MM.1S (cell line): ENCODE results near the gene NUP210L.

Experiments
- DNase-seq: peaks from one replicate; pipeline ENCODE4 v3.0.0-alpha.2; 2015
- H2AFZ ChIP-seq: fragments of 300-600 bp; sonication (generic); 2 replicates; pipeline ENCODE4 v1.6.0; 2016; ENCODE audit warnings: antibody characterized with exemption, low read length
- H3F3A ChIP-seq: fragments of 300-600 bp; sonication (generic); 2 replicates; pipeline ENCODE4 v1.6.1; 2016; ENCODE audit warnings: mild to moderate bottlenecking, antibody characterized with exemption, low read length, moderate library complexity, mixed read lengths; ENCODE audit not compliant: insufficient read depth
- H3K27ac ChIP-seq: fragments of 300-600 bp; sonication (generic); 2 replicates; pipeline ENCODE4 v1.5.1; 2016; ENCODE audit warnings: mild to moderate bottlenecking, low read length
- H3K27me3 ChIP-seq: fragments of 300-600 bp; sonication (generic); replicated peaks from 2 replicates; pipeline ENCODE4 v1.6.0; 2016; ENCODE audit warnings: low read length; ENCODE audit not compliant: insufficient read depth
- H3K36me3 ChIP-seq: fragments of 300-600 bp; sonication (generic); replicated peaks from 2 replicates; pipeline ENCODE4 v1.6.1; 2016; ENCODE audit warnings: mild to moderate bottlenecking, low read length, mixed read lengths; ENCODE audit not compliant: insufficient read depth
- H3K4me1 ChIP-seq: fragments of 300-600 bp; sonication (generic); 2 replicates; pipeline ENCODE4 v1.6.1; 2016; ENCODE audit warnings: low read length, mixed read lengths
- H3K4me2 ChIP-seq: fragments of 300-600 bp; sonication (generic); 2 replicates; pipeline ENCODE4 v1.6.0; 2016; ENCODE audit warnings: low read depth, low read length
- H3K4me3 ChIP-seq: fragments of 300-600 bp; sonication (generic); 2 replicates; pipeline ENCODE4 v1.5.1; 2016; ENCODE audit warnings: low read length, mixed read lengths
- H3K79me2 ChIP-seq: fragments of 300-600 bp; sonication (generic); 2 replicates; pipeline ENCODE4 v1.6.1; 2016; ENCODE audit warnings: mixed run types, low read length, mixed read lengths
- H3K9ac ChIP-seq: fragments of 300-600 bp; sonication (generic); 2 replicates; pipeline ENCODE4 v1.6.1; 2016; ENCODE audit warnings: low read length, mixed read lengths
- H3K9me2 ChIP-seq: fragments of 300-600 bp; sonication (generic); replicated peaks from 2 replicates; pipeline ENCODE4 v1.6.1; 2016; ENCODE audit warnings: mild to moderate bottlenecking, low read length, mixed read lengths; ENCODE audit not compliant: insufficient read depth
- H3K9me3 ChIP-seq: fragments of 300-600 bp; sonication (generic); replicated peaks from 2 replicates; pipeline ENCODE4 v1.6.1; 2016; ENCODE audit warnings: mild to moderate bottlenecking, low read length, mixed read lengths; ENCODE audit not compliant: insufficient read depth
- H4K20me1 ChIP-seq: fragments of 300-600 bp; sonication (generic); 2 replicates; pipeline ENCODE4 v1.6.1; 2016; ENCODE audit warnings: mild to moderate bottlenecking, low read length, moderate library complexity, mixed read lengths; ENCODE audit not compliant: insufficient read depth
- CTCF ChIP-seq: fragments of 300-600 bp; sonication (generic); IDR thresholded peaks from 2 replicates; pipeline ENCODE4 v1.5.1; 2016; ENCODE audit warnings: antibody characterized with exemption, low read length, mixed read lengths
- EZH2 ChIP-seq: fragments of 300-600 bp; sonication (generic); optimal IDR thresholded peaks from 2 replicates; pipeline ENCODE3; 2017; ENCODE audit warnings: low read depth, mild to moderate bottlenecking, antibody characterized with exemption, low read length, mixed read lengths
- EZH2phosphoT487 ChIP-seq: fragments of 300-600 bp; sonication (generic); IDR thresholded peaks from 2 replicates; pipeline ENCODE4 v1.6.1; 2018; ENCODE audit warnings: antibody characterized with exemption, low read length

The NUP210L gene

GRCh38 chr1:154154534-154155191, at the start of gene NUP210L:
NUP210L (minus strand) TSS chr1:154155073.
- no peak within 1 kb of the TSS for H2AFZ ChIP-seq
- peaks cover 19% of the 10 kb centered on the region for H3K79me2 ChIP-seq
- no peak within 1 kb of the TSS for H3K9ac ChIP-seq
- no peak for DNase-seq
- H3K4me3 ChIP-seq: no peak within 1 kb of the TSS
- no peak for TF ChIP-seq EZH2
- TF ChIP-seq EZH2phosphoT487: no peak
- TF ChIP-seq CTCF: no peak
- H3K4me1 ChIP-seq: peaks cover 16% of the 10 kb centered on the region
- no peak within 1 kb of the TSS for H3K27ac ChIP-seq
- H3K9me3 ChIP-seq: no peaks in the 10 kb centered on the region
- no peaks in the 10 kb centered on the region for H3K9me2 ChIP-seq
- H3K4me2 ChIP-seq: no peak within 1 kb of the TSS
- peaks cover 13% of the 10 kb centered on the region for H4K20me1 ChIP-seq
- H3K27me3 ChIP-seq: no peaks in the 10 kb centered on the region
- peaks cover 4% of the 10 kb centered on the region; the same call in 1 of the 2 replicates for H3K36me3 ChIP-seq
- peaks cover 22% of the 10 kb centered on the region for H3F3A ChIP-seq

GRCh38 chr1:154199563-154199879, 44.6 kb upstream of the NUP210L start:
- no peak overlapping the region for H3K27ac ChIP-seq
- DNase-seq: no peak
- peaks cover 4% of the 10 kb centered on the region for H3K4me1 ChIP-seq
- H3K27me3 ChIP-seq: no peaks in the 10 kb centered on the region
- no peaks in the 10 kb centered on the region for H4K20me1 ChIP-seq
- H3K9me3 ChIP-seq: no peaks in the 10 kb centered on the region
- H2AFZ ChIP-seq: peak overlapping the region; percentile 62
- TF ChIP-seq CTCF (no peak), EZH2 (no peak), EZH2phosphoT487 (no peak)
- H3K79me2 ChIP-seq: no peaks in the 10 kb centered on the region
- peaks cover 4% of the 10 kb centered on the region; the same call in 1 of the 2 replicates for H3F3A ChIP-seq
- H3K4me2 ChIP-seq: peak overlapping the region; percentile 42; the same call in 1 of the 2 replicates
- no peak overlapping the region for H3K4me3 ChIP-seq
- H3K9me2 ChIP-seq: no peaks in the 10 kb centered on the region
- H3K9ac ChIP-seq: no peak overlapping the region
- no peaks in the 10 kb centered on the region for H3K36me3 ChIP-seq

- Histone ChIP-seq H3K27me3 (no peaks in the 10 kb centered on the region), H3K9me2 (no peaks in the 10 kb centered on the region), H2AFZ (peak overlapping the region; percentile 62), H3K36me3 (no peaks in the 10 kb centered on the region), H4K20me1 (no peaks in the 10 kb centered on the region), H3K4me2 (peak overlapping the region; percentile 42), H3K4me3 (0 out of 2 replicates have a peak overlapping the region, but pooled peaks have one; percentile 5), H3K9me3 (no peaks in the 10 kb centered on the region), H3K27ac (no peak overlapping the region), H3K79me2 (no peaks in the 10 kb centered on the region), H3F3A (peaks cover 4% of the 10 kb centered on the region; the same call in 1 of the 2 replicates), H3K4me1 (peaks cover 10% of the 10 kb centered on the region), H3K9ac (no peak overlapping the region)
- peak; percentile 87 for TF ChIP-seq CTCF
- TF ChIP-seq EZH2: no peak
- no peak for TF ChIP-seq EZH2phosphoT487
- DNase-seq: peak; percentile 76
Measured at GRCh38 chr1:154198756-154199562, 44.1 kb upstream of the NUP210L start.
